Mucosa of gallbladder (tissue), 1 donor: Measurements from ENCODE around the gene CXCL5. TPM values are rescaled to one million over a fixed set of nuclear protein-coding genes. Genes with fewer than 3 reads are reported as not detected.
"Not testable (repeated sequence)": the region's sequence is repeated elsewhere in the genome, so short reads cannot be mapped to it uniquely, and the experiment has no call there.

Source experiments
- DNase-seq: peaks from one replicate; pipeline ENCODE4 v3.0.0-alpha.2; 2020; ENCODE audit warnings: low spot score
- total RNA-seq: library from RNA; stranded (reverse); gene quantifications from one replicate; pipeline ENCODE4 v1.2.1, GENCODE V29; 2021
- donor health status: DM: no; HTN: no; CAD: no.

The CXCL5 gene
- total RNA-seq, 1 donor from 2014 or later, result 0.09 TPM

GRCh38 chr4:73970945-73971344 lies 27.5 kb downstream of the CXCL5 start:
- no peak for DNase-seq

- DNase-seq, result no peak
These were observed 28.5 kb downstream of the CXCL5 start for GRCh38 chr4:73970011-73970410.

GRCh38 chr4:73967866-73968265 lies 30.6 kb downstream of the CXCL5 start:
- DNase-seq, result no peak

GRCh38 chr4:73964862-73965611 lies 33.4 kb downstream of the CXCL5 start:
- DNase-seq, result peak; percentile 18

- no peak for DNase-seq
These were observed 35.8 kb downstream of the CXCL5 start for GRCh38 chr4:73962724-73963123.

- not testable (repeated sequence) for DNase-seq
These were observed 39.4 kb downstream of the CXCL5 start for GRCh38 chr4:73959041-73959440.

- DNase-seq, result no peak
These were observed 46.1 kb downstream of the CXCL5 start for GRCh38 chr4:73952352-73952751.

- DNase-seq, result not testable (repeated sequence)
These were observed 48.0 kb downstream of the CXCL5 start for GRCh38 chr4:73950376-73950920.

GRCh38 chr4:73948990-73949706 lies 49.3 kb downstream of the CXCL5 start:
- no peak for DNase-seq

GRCh38 chr4:73948291-73948690 lies 50.2 kb downstream of the CXCL5 start:
- DNase-seq, result no peak

GRCh38 chr4:73947239-73947985 lies 51.1 kb downstream of the CXCL5 start:
- DNase-seq, result no peak

GRCh38 chr4:73945674-73946449 lies 52.6 kb downstream of the CXCL5 start:
- no peak for DNase-seq

Other genes starting within 250 kb of the CXCL5 start
- gene CXCL6, start 162.0 kb downstream of the CXCL5 start, total RNA-seq, result 3.4 TPM
- not detected for gene PF4V1, start 145.4 kb downstream of the CXCL5 start, total RNA-seq
- gene CXCL1, start 129.3 kb downstream of the CXCL5 start, total RNA-seq, result 0.58 TPM
- gene PF4, start 16.6 kb downstream of the CXCL5 start, total RNA-seq, result not detected
- 0.60 TPM for gene PPBP, start 10.5 kb downstream of the CXCL5 start, total RNA-seq
- gene CXCL3, start 40.0 kb upstream of the CXCL5 start, total RNA-seq, result 0.52 TPM
- 2.8 TPM for gene CXCL2, start 100.5 kb upstream of the CXCL5 start, total RNA-seq
- 6.8 TPM for gene MTHFD2L, start 159.4 kb upstream of the CXCL5 start, total RNA-seq